NAMALWA (cell line): ENCODE results near the gene KIAA0930.
"Not testable (repeated sequence)": the region's sequence is repeated elsewhere in the genome, so short reads cannot be mapped to it uniquely, and the experiment has no call there.

ENCODE experiments used
- DNase-seq: peaks from one replicate; pipeline ENCODE4 v3.0.0-alpha.2; 2015; ENCODE audit warnings: low spot score

KIAA0930 gene

DNA sequence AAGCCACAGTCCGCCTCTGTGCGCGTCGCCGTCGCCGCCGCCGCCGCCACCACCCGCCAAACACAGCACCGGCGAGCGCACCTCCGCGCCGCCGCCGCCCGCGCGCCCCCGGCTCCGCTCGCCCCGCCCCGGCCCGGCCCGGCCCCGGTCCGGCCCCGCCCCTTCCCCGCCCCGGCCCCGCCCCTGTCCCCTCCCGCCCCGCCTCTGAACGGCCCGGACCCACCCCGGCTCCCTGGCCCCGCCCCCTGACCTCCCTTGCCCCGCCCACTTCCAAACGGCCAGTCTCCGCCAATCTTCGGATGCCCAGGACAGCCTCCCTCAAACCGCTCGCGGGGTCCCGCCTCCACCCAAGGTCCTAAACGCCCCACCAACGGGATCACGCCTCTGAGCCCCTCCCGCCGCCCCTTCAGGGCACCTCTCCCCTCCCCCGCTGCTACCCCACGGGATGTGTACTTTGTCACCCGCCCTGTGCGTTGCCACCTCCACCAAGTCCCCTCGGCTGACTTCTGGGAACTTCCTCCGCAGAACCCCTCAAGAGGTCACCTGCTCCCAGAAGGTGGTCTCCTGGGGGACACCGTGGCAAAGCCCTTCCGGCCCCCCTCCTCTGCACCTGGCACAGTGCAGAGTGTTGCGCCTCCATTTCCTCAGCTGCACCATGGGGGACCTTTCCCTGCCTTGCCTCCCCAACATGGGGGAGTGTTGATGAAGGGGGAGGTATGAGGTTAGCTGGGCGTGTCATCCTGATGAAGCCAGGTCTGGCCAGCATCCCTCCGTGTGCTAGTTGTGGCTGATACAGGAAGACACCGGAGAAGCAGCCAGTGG lies at the start of gene KIAA0930:
TSS of gene KIAA0930 (minus strand) at position 85 of the 822 bp plus-strand sequence. CDS start 191 bp downstream, outside the sequence.
- DNase-seq: peak; percentile 81

DNA sequence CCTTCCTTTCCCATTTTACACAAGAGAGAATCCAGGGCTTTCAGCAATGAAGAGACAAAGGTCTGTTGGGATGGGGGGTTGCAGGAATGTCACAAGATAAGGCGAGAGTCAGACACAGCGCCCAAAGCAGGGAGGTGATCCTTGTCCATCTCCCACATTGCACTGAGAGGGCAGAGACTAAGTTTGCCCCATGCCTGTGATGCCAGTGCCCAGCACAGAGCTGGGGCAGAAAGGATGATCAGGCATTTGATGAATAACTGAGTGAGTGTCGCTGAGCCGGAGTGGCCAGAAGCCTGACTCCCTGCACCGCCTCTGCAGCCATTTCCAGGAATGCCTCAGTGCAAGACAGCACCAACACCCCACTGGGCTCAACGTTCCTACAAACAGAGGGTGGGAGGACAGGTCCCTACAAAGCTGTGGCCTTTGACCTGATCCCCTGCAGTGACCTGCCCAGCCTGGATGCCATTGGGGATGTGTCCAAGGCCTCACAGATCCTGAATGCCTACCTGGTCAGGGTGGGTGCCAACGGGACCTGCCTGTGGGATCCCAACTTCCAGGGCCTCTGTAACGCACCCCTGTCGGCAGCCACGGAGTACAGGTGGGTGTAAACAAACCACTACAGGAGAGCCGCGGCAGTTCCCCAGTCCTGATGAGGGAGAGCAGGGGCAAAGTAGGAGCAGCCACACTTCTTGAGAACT lies 46.3 kb upstream of the KIAA0930 start:
- no peak for DNase-seq

DNA sequence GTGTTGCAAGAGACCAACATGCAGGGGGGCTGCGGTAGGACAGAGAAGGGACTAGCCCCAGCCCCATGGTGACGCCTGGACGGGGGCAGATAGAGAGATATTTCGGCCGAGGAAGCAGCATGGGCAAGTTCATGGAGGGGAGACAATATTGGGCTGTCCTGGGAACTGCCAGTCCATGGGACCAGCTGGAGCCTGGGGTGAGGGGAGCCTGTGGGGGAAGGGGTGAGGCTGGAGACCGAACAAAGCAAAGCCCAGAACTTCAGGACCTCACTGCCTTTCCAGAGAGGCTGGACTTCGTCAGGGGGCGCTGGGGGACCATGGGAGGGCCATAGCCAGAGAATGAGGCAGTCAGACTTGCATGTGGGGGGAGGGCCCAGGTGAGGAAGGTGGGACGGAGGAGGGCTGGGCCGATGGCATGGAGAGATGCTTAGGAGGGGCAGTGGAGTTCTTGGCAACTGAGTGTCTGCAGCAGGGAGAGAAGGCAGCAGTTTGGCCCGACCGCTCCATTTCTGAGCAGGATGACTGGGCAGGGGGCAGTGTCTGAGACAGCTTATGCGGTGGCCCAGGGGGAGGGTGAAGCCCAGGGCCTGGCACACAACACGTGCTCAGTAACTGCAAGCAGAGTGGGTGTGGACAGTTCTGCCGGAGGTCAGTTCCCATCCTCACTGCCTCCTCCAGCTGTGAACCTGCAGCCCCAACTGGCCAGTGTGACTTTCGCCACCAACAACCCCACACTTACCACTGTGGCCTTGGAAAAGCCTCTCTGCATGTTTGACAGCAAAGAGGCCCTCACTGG lies 44.8 kb upstream of the KIAA0930 start:
- DNase-seq: no peak

DNA sequence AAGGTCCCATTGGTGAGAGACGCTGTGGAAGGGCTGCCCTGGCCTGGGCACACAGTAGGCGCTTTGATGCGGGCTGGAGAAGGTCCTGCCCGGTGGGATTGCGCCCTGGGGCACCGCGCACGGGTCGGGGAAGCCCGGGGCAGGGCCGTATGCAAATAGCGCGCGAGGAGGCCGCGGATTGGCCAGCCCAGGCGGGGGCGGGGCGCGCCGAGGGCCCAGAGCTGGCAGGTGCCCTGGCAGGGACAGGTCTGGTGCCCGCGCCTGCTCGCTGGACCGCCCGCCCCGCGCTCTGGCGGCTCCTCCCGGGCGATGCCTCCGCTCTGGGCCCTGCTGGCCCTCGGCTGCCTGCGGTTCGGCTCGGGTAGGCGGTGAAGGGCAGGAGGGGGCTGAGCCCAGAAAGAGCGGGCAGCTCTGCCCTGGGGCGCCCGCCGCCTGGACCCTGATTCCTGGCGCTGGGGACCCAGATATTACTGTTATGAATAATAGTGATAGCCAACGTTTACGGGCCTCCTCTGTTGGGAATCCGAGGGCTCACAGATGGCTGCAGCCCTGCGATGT lies 44.1 kb upstream of the KIAA0930 start, which contains the start of gene UPK3A:
TSS of gene UPK3A (plus strand) at position 245 of the 558 bp plus-strand sequence. CDS start at position 310, 65 bp downstream.
- no peak for DNase-seq

DNA sequence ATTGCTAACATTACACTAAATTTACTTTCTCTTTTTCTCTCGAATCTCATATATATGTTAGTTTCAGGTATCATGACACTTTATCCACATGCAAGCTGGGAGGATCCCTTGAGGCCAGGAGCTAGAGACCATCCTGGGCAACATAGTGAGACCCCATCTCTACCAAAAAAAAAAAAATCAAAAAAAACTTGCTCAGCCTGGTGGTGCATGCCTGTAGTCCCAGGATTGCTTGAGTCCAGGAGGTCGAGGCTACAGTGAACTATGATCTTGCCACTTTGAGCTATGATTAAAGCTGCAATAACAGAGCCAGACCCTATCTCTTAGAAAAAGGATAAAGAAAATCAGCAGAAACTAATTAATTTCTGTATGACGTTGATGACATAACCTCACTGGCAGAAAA lies 40.3 kb upstream of the KIAA0930 start:
- DNase-seq: no peak

DNA sequence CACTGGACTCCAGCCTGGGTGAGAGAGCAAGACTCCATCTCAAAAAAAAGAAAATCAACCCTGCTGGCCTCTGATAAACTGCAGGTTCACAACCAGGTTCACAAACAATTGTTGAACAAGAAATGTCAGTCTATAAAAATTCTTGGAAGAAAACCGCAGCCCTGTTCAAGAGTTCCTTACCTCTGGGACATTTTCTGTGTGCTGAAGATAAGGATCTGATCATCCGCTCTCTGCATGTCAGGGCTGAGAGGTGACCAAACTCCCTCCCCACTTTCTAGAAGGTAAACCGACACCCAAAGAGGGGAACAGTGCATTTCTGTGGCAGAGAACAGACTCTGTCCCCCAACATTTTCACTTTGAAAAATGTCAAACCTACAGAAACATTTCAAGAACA lies 39.9 kb upstream of the KIAA0930 start:
- DNase-seq: no peak

DNA sequence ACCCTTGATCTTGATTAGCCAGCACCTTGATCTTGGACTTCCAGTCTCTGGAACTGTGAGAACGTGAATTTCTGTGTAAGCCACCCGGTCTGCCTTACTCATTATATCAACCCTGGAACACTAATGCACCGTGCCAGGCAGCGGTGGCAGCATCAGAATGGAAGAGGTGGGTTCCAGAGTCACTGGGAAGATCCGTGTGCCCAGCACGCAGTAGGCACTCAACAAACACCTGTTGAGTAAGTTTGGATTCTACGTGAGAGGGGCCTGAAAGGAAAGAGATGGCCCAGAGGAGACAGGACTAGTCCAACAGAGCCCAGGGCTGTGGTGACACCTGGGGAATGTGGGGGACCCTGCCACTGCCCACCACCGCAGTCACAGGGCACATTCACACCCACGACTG lies 37.4 kb upstream of the KIAA0930 start:
- DNase-seq: no peak

DNA sequence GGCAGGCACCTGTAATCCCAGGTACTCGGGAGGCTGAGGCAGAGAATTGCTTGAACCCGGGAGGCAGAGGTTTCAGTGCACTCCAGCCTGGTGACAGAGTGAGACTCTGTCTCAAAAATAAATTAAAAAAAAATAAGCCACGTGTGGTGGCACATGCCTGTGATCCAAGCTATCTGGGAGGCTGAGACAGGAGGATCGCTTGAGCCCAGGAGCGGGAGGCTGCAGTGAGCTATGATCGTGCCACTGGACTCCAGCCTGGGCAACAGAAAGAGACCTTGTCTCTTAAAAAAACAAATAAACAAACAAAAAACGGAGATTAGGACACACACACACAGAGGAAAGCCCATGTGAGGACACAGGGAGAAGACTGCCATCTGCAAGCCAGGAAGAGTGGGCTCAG lies 37.0 kb upstream of the KIAA0930 start:
- DNase-seq: not testable (repeated sequence)

DNA sequence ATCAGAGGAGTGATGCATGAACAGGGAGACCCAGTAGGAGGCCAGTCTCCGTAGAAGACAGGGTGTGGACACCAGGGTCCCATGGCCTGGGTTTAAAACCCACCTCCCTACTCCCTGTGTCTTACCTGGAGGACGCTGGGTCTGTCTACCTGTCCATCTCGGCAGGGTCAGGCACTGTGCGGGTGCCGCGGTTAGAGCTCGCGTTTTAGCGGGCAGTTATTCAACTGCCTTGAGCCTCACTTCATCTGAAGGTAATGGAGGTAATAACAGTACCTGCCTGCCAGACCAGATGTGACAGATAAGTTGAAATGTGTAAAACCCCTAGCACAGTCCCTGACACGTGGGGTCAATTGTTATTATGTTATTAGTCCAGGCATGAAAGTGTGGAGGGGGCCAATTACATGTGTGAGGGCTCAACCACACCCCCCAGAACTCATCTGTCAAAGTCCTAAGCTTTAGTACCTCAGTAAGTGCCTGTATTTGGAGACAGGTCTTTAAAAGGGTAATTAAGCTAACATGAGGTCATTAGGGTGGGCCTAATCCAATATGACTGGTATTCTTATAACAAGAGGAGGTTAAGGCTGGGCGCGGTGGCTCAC lies 35.9 kb upstream of the KIAA0930 start:
- no peak for DNase-seq

DNA sequence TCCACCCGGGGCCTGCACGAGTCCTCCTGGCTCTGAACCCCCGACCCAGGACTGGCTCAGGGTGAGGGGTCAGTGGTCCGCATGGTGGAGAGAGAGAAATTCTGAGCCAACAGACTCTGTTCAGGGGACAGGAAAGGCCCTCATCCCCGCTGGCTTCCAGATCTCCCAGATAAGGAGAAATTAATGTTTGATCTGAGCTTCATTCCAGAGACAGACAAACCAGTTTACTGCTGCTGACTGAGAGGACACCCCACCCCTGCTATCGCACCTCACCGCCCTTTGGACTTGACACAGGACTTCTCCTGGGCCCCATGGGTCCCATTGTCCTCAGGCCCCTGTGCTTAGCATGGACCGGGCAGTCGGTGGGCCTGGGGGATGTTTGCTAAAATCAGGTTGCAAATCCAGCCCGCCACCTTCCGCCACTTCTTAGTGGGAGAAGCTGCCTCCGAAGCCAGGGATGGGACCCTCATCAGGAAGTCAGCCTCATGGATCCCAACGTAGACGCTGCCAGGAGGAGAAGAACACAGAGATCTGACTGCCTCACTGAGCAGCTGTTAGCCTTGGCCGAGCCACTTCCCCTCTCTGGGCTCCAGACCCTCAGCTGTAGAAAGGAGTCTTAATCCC lies 32.9 kb upstream of the KIAA0930 start:
- DNase-seq: no peak

DNA sequence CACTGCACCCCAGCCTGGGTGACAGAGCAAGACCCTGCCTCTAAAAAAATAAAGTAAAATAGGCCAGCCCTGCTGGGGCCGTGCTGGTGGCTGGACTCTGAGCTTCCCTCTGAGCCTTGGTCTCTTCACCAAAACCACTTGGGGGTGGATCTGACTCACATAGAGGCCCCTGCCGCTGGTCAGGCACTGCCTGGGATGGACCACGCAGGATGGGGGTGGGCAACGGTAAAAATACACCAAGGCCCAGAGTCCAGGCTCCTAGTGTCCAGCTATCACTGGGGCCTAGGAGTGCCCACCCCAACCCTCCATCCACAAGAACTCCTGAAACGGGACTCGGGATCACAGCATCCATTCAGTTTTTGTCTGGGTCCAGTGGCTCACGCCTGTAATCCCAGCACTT lies 31.8 kb upstream of the KIAA0930 start:
- DNase-seq: no peak

DNA sequence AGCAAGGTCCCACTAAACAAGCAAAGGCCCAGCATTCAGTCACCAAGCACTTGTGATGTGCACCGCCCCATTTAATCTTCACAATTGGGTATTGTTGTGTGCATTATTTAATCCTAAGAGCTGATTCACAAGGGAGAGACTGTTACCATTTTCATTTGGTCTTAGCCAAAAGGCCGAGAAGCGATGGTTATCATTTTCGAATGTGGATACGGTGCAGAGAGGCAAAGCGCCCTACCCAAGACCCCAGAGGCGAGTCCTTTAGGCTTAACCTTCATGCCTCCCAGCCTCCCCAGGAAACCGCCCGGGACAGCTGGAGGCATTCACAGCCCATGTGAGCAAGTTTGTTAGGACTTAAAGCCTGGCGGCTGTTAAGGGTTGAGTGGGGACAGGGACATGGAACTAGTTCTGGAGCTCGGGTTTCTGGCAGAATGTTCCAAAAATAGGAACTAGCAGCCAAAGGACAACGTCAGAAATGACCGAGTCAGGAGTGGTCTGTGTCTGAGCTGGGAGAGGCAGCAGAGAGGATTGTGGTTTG lies 31.0 kb upstream of the KIAA0930 start:
- no peak for DNase-seq

DNA sequence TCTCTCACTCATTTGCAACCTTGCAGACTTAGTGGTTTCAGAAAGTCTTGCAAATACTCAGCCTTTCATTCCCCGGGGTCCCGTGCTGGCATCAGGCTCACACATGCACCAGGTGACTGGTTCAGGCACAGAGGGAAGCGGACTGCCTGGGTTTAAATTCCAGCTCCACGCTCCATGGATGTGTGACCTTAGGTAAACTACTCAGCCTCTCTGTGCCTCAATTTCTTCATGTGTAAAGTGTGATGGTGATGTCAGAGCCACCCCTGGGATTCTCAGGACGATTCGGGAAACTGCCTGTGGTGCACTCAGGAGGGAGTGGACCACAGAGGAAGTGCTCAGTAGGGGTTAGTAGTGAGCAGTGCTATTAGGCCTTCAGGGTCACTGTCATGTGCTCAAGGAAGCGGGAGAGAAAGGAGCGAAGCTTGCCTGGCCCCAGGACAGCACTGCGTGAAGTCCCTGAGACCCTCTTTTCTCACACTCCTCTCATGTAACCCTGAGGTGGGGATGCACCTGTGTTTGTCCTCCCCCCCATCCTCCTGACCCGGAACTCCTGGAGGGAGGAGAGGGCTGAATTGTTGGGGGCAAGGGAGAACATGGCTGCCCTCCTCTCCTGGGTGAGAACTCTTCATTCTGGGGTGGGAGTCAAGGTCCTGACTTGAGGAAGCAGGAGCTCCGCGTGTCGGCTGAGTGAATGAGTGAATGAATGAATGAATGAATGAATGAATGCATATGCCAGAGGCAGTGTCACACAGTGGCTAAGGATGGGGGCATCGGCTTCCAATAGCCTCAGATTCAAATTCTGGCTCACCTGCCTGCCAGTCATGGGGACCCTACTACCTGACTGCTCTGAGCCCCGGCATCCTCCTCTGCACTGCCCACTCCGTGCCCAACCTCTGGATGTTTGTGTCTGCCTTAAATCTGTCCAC lies 29.7 kb upstream of the KIAA0930 start:
- DNase-seq: no peak

DNA sequence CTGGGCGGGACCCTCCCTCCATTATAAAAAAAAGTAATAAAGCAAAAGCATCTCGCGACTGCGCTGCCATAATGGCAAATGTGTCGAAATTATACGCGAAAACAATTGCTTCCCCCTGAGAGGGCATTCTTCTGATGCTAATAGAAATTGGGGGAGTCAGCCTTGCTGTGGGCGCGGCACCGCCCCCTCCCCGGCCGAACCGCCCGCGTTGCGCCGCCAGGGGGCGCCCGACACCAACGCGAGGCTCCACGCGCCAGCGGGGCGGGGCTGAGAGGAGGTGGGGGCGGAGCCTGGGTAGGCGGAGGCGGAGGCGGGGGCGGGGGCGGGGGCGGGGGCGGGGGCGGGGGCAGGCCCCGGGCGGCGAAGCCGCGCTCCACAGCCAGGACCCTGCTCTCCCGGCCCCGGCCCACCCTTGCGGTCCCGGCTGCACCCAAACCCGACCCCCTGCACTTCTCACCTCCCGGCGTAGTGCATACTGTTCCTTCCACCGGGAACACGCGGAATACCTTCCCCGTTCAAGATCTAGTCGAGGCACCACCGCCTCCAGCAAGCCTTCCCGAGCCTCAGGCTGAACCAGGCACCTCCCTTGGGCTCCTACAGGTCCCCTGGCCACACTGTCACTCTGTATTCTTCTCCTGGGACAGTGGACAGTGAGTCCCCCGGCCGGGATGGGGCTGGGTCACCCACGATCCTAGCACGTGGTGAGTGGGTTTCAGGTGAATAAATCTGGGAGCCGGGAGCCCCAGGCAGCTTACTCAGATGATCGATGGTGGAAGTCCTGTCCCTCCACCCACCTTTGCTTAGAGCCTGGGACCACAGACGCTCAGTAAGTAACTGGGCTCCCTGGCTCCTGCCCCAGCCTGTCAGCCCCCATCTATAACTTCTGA lies 28.5 kb upstream of the KIAA0930 start:
- DNase-seq: peak; percentile 86

DNA sequence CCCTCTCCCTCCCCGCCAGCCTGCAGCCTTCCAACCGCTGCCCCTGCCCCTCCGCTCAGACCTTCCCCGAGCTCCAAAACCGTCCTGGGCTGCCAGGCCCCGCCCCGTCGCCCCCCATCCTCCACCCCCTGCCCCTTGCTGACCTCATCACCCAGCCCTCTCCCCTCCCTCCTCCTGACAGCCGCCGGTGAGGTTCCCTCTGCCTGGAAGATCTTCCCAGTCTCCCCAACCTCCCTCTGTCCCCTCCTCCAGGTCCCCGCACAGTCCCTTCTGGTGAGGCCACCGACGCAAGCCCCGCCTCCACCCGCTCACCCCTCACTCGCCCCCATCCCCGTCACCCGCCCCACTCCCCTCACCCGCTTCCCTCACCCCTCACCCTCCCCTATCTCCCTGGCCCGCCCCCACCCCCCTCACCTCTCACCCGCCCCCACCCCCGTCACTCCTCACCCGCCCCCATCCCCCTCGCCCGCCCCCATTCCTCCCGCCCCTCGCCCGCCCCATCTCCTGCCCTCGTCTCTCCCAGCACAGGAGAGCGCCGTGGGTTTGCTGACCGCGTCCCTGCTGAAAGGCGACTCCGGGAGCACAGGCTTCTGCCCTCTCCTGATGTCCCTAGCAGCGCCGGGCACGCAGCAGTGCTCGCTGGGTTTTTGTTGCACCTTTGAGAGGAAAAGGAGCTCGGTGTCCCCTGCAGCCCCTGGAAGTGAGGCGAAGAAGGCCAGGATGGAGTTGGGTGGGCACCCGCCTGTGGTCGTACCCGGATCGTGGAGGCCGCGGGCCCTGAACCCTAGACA lies 27.7 kb upstream of the KIAA0930 start:
- no peak for DNase-seq

DNA sequence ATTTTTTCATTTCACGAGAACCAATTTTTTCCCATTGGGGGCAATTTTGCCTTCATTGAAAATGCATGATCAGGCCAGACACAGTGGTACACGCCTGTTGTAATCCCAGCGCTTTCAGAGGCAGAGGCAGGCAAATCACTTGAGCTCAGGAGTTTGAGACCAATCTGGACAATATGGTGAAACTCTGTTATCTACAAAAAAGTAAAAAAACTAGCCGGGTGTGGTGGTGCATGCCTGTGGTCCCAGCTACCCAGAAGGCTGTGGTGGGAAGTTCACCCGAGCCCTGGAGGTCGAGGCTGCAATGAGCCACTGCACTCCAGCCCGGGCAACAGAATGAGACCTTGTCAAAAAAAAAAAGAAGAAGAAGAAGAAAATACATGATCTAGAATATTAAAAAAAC lies 24.8 kb upstream of the KIAA0930 start:
- no peak for DNase-seq

DNA sequence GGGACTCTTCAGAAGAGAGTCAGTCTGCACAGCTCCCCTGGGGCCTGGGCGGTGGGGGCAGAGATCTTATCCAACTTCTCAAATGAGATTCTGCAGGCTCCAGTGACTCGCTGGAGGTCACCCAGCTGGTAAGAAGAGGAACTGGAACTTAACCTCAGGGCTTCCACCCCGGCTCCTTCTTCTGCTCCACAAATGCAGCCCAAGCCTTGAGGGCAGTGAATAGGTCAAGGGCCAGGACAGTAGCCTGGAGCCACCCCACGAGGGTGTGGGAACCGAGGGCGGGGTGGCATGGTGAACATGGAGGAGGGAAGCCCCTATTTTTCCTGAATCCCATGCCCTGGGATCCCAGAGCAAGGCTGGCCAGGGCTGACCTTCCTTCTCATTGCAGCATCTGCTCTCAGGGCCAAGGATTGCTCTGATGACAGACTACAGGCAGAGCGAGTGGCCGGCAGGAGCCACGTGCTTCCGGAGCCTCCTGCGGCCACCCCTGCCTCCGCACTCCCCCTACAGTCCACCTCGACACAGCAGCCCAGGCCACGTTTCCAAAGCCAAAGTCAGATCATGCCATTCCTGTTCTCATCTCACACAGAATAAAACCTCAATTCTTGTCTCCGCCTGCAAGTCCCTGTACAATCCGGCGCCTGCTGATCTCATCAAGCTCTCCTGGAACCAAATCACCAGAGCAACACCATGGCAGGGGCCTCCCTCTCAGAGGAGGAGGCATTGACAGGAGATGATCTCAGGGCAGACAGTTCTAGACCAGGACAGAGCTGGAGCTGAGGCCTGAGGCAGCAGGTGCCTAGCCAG lies 23.0 kb upstream of the KIAA0930 start:
- DNase-seq: peak; percentile 97
